SK-N-SH (cell line): Measurements from ENCODE around the gene SPOCK1.

Experiments used
- CTCF ChIP-seq: fragments of 200-600 bp; sonication (generic); IDR thresholded peaks from 2 replicates; pipeline ENCODE4 v1.6.1; 2017; ENCODE audit warnings: antibody characterized with exemption, mild to moderate bottlenecking, moderate library complexity
- EP300 ChIP-seq, 2 experiments: IDR thresholded peaks; 2 replicates each; pipeline versions ENCODE4 v1.4.0 to v1.6.1; 2012; ENCODE audit warnings: borderline replicate concordance in 1 of 2, low read depth in 1 of 2, low read length in 1 of 2
- NRF1 ChIP-seq: IDR thresholded peaks from 2 replicates; pipeline ENCODE4 v1.6.1; 2012; ENCODE audit warnings: low read depth, mild to moderate bottlenecking, low read length
- PBX3 ChIP-seq: IDR thresholded peaks from 2 replicates; pipeline ENCODE4; 2012
- TAF1 ChIP-seq: IDR thresholded peaks from 2 replicates; pipeline ENCODE4 v1.6.1; 2012; ENCODE audit warnings: low read depth, mild to moderate bottlenecking, low read length, moderate library complexity, borderline replicate concordance
- ZBTB33 ChIP-seq: IDR thresholded peaks from 2 replicates; pipeline ENCODE4 v1.4.0; 2012; ENCODE audit warnings: low read depth, borderline replicate concordance

- TF ChIP-seq CTCF (no peak), PBX3 (no peak), TAF1 (no peak), ZBTB33 (no peak), NRF1 (no peak), EP300 (IDR thresholded peaks at IDR 0.05; ENCODE audit: borderline replicate concordance in 1 of 2, low read depth in 1 of 2, low read length in 1 of 2) (no peak)
These were observed 342.9 kb downstream of the SPOCK1 start for GRCh38 chr5:137156180-137156579.
